Stimulated activated CD4-positive, alpha-beta T cell treated with anti-CD3 and anti-CD28 coated beads, Interleukin-12 subunit alpha, Interleukin-12 subunit beta, amount 100 ng/mL, for 4 hours (primary cell): ENCODE measurements around the gene CATSPER1.

Experiments used
- DNase-seq: peaks from one replicate; pipeline ENCODE4 v3.0.0-alpha.2; 2020

Gene CATSPER1

GRCh38 chr11:66001942-66002647 lies 24.2 kb downstream of the CATSPER1 start, which contains the start of the genes BANF1 and EIF1AD:
Gene BANF1 (plus strand): TSS chr11:66002503. CDS start chr11:66003251, 748 bp downstream.
Gene EIF1AD (minus strand): TSS chr11:66002157. CDS start chr11:66000389, 1,768 bp downstream.
- peak; percentile 85 for DNase-seq

DNA sequence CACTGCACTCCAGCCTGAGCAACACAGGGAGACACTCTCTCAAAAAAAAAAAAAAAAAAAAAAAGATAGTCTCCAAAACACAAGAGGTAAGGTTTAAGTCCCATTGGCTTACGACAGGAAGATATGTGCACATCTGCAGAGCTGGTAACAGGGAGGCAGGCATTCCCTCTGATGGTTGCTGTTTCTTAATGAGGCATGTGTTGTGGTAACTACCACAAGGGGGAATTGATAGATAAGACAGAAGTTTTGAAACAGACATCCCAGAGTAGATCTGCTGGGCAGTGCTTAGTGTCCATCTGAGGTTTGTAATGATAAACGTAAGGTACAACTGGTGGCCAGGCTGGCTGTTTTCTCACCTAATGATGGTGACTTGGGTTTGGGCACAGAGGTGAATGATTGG lies 29.0 kb downstream of the CATSPER1 start:
- DNase-seq, result no peak

GRCh38 chr11:65992056-65992455 lies 34.2 kb downstream of the CATSPER1 start:
- no peak for DNase-seq

DNA sequence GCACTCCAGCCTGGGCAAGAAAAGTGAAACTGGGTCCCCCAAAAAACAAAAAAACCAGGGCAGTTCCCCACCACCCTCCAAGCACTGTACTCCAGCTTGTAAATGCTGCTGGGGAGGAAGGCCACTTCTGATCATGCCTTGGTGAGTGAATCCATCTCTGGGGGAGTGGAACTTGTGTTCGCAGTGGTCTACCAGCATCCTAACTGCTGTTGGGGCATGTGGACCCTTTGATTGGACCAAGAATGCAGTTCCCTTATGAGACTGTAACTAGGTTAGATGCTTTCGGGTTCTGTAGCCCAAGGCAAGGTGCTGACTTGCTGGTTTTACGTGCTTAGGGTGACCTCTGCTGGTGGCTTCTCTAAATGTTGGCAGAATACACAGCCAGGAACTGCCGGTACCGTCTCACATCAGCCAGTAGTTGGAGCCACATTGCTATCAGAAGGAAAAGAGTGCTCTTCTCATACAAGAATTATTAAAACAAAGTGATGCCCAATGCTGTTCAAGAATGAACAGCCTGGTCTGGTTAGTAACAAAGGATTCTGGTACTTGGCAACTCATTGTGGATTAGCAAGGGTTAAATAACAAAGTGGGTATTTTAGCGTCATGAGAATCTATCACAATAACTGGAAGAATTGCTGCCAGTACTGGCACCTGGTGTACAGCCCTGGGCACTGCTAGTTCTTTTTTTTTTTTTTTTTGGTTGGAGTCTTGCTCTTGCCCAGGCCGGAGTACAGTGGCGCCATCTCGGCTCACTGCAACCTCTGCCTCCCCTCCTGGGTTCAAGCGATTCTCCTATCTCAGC lies 37.3 kb downstream of the CATSPER1 start:
- DNase-seq, result peak; percentile 80

GRCh38 chr11:65987336-65987735 lies 38.9 kb downstream of the CATSPER1 start:
- no peak for DNase-seq

- no peak for DNase-seq
Observed at GRCh38 chr11:65983589-65983987, 42.7 kb downstream of the CATSPER1 start.

GRCh38 chr11:65982824-65983588 lies 43.3 kb downstream of the CATSPER1 start:
- no peak for DNase-seq

DNA sequence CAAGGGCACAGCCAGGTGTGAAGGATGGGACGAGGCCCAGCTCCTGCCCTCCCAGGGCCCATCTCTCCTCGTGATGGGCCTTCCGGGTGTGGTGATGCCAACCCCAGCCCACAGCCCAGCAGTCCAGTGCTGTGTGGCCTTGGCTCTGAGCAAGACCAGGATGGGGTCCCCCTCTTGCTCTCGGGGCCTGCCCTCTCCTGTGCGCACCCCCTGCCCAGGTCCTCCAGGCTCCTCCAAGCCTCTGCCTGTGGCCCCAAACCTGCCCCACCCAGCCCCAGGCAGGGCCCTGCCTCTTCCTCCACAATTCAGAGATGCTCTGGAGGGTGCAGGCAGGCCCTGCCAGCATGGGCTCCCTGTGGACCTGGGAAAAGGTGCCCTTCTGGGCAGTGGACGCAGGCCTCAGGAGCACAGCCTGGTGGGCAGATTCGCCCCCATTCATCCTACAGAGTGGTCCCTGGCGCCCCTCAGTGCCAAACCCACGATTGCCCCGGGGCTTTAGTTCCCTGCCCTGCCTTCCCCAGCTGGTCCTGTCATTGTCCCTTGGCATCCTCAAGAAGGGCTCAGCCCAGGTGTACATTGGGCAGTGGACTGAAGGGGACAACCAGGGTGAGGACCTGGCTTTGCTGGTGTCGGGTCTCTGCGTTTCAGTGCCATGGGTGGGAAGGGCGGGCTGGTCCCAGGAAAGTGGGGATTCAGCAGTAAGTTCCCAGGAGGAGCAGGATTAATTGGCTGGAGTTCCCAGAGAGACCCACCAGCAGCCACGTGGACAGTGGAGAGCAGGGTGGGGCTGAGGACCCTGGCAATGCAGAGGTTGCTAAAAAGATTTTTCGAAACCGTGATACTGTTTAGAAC lies 44.1 kb downstream of the CATSPER1 start:
- DNase-seq, result no peak

- no peak for DNase-seq
Observed at GRCh38 chr11:65981101-65981740, 45.1 kb downstream of the CATSPER1 start.

- DNase-seq, result no peak
Observed at GRCh38 chr11:65979261-65979759, 47.0 kb downstream of the CATSPER1 start.

- DNase-seq, result no peak
Observed at GRCh38 chr11:65978391-65979238, 47.7 kb downstream of the CATSPER1 start.

GRCh38 chr11:65977621-65978390 lies 48.5 kb downstream of the CATSPER1 start:
- DNase-seq, result no peak

DNA sequence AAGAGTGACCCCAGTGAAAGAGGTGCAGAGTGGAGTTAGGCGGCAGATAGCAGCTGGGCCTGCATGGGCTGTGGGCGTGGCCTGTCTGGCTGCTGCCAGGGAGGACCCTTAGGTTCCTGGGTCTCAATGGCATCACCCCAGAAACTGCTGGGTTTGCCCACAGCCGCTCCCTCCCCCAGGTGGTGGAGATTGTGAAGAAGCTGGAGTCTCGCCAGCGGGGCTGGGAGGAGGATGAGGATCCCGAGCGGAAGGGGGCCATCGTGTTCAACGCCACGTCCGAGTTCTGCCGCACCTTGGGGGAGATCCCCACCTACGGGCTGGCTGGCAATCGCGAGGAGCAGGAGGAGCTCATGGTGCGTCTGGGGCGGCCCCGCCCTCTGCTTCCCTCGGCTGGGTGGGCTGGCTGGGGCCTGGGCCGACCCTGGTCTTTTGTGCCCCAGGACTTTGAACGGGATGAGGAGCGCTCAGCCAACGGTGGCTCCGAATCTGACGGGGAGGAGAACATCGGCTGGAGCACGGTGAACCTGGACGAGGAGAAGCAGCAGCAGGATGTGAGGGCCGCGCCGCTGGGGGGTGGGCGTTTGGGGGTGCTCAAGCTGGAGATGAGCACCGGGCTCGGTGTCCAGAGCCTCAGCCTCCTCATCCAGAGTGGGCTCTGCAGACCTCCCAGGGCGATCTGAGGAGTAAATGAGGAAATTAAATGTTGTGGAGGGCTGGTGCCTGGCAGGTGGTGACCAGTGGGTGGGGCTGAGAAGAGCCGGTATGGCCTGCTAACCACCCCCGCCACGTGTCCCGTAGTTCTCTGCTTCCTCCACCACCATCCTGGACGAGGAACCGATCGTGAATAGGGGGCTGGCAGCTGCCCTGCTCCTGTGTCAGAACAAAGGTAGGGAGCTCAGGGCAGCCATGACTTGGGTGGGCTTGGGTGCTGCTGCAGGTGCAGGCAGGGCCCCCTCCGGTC lies 49.8 kb downstream of the CATSPER1 start:
- no peak for DNase-seq

DNA sequence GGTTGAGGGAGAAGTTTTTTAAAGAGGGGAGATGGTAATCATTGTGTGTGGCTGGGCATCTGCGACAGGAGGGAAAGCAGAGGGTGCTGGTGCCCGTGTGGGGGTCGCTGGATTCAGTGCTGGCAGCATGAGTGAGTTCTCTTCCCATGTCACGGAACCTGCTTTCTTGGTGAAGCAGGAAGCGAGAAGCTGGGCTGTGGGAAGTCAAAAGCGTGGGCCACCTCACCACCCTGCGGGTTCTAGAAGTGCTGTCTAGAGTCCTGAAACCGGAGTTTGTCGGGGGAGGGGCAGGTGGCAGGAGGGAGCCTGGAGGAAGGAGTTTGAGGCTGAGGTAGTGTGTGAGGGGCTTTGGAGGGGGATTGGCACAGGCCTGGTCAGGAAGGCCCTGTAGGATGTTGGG lies 50.5 kb downstream of the CATSPER1 start:
- no peak for DNase-seq

DNA sequence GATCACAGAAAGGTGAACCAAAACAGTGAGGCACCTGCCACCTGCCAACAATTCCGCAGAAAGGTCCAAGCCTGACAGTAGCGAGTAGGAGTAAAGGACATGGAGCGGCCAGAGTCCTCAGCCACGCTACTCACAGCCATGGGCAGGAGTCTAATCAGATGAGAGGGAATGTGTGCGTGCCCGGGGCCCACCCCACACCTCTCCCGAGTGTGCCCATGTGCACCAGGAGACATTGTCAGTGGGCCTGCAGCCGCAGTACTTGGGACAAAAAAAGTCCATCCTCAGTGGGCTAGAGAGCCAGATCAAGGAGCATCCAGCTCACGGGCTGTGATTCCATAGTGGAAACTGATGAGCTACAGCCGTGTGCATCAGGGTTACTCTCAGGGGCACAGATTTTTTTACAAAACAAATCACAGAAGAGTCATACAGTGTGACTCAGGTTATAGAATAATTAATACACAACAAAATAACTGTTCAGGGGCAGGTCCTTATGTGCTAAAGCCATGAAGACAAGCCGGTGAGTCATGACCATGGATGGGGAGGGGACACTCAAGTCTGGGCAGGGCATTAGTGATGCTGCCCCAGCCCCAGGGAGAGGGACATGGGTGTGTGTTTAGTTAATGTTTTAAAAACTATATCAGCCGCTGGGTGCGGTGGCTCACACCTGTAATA lies 52.7 kb downstream of the CATSPER1 start:
- DNase-seq, result no peak

DNA sequence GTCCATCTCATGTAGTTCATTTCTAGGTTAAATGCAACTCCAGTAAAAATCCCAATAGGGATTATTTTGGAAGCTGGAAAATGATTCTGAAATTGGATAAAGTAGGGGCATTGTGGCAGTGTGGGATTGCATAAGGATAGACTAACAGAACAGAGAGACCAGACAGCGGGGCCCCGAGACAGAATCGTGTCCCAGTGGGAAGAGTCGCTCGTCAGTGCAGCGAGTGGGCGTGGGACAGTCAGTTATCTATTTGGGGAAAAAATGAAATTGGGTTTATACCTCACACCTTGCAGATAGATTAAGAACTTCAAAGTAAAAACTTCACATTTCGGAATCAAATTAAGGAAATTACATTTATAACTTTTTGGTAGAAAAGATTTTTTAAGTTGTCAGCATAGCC lies 54.2 kb downstream of the CATSPER1 start:
- no peak for DNase-seq

DNA sequence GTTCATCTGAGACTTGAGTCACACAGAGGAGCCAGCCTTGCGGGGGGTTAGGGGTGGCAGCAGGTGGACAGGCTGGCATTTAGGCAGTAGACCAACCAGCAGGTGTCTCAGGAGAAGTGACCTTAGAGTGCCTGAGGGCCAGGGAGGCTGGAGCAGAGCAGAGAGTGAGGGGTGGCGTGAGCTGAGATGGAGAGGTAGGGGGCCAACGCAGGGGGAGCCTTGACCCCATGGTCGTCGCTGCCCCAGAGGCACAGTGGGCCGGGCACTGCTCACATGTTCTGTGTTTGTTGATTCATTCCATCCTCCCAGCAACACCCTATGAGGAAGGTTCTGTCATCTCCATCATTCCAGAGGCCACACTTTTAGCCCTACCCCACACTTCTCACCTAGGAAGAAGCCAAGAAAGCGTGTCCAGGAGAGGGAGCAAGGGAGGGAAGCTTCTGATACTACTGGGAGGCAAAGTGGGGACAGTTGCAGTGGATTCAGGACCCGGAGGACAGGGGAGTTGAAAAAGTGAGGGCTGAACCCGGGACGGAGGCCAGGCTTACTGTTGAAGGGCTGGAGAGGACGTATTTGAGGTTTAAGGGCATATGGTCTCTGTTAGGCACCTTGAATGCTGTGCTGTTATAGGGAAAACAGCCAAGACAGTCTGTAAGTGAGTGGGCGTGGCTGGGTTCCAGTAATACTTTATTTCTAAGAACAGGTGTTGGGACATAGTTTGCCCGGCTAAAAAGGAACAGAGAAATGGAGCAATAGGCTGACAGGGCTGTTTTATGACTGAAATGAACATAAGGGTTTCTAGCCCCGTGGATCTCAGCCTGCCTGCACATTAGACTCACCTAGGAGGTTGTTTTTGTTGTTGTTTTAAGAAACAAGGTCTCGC lies 57.4 kb downstream of the CATSPER1 start:
- DNase-seq, result no peak
